ENCODE results near the gene OR2L8.
"Not testable (repeated sequence)": the region's sequence is repeated elsewhere in the genome, so short reads cannot be mapped to it uniquely, and the experiment has no call there.

Gene OR2L8

GRCh38 chr1:247935781-247936180, 12.9 kb upstream of the OR2L8 start:
- TF ChIP-seq, protein P1, sequence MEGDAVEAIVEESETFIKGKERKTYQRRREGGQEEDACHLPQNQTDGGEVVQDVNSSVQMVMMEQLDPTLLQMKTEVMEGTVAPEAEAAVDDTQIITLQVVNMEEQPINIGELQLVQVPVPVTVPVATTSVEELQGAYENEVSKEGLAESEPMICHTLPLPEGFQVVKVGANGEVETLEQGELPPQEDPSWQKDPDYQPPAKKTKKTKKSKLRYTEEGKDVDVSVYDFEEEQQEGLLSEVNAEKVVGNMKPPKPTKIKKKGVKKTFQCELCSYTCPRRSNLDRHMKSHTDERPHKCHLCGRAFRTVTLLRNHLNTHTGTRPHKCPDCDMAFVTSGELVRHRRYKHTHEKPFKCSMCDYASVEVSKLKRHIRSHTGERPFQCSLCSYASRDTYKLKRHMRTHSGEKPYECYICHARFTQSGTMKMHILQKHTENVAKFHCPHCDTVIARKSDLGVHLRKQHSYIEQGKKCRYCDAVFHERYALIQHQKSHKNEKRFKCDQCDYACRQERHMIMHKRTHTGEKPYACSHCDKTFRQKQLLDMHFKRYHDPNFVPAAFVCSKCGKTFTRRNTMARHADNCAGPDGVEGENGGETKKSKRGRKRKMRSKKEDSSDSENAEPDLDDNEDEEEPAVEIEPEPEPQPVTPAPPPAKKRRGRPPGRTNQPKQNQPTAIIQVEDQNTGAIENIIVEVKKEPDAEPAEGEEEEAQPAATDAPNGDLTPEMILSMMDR (IDR thresholded peaks at IDR 0.05; ENCODE audit: low read depth, low read length): no peak
- H3K36me3 ChIP-seq: no peaks in the 10 kb centered on the region
- DNase-seq: no peak
- no peaks in the 10 kb centered on the region for H3K27me3 ChIP-seq
- no peak overlapping the region for H3K4me3 ChIP-seq (ENCODE audit: low read depth, low read length)
- no peaks in the 10 kb centered on the region for H3K4me1 ChIP-seq
- H3K9me3 ChIP-seq: no peaks in the 10 kb centered on the region

DNA sequence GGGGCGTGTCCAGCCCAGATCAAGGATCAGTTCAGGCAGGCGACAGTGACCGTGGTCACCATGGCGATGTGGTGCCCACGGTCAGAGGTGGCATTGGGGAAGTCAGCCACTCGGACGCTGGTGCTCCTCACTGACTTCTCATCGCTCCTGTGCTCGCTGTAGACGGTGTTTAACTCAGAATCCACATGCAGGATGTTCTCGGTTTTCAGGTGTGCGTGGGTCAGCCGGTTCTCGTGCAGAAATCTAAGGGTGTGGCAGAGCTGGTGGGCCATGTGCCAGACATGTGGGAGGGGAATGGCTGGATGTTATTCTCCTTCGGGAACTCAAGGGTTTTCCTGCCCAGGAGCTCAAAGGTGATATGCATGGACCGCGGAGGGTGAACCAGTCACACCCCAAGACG, 12.2 kb upstream of the OR2L8 start:
- no peaks in the 10 kb centered on the region for H3K36me3 ChIP-seq
- TF ChIP-seq, protein P1 (IDR thresholded peaks at IDR 0.05; ENCODE audit: low read depth, low read length): no peak
- DNase-seq: no peak
- no peaks in the 10 kb centered on the region for H3K4me1 ChIP-seq
- H3K27me3 ChIP-seq: no peaks in the 10 kb centered on the region
- H3K9me3 ChIP-seq: no peaks in the 10 kb centered on the region
- H3K4me3 ChIP-seq (ENCODE audit: low read depth, low read length): no peak overlapping the region

DNA sequence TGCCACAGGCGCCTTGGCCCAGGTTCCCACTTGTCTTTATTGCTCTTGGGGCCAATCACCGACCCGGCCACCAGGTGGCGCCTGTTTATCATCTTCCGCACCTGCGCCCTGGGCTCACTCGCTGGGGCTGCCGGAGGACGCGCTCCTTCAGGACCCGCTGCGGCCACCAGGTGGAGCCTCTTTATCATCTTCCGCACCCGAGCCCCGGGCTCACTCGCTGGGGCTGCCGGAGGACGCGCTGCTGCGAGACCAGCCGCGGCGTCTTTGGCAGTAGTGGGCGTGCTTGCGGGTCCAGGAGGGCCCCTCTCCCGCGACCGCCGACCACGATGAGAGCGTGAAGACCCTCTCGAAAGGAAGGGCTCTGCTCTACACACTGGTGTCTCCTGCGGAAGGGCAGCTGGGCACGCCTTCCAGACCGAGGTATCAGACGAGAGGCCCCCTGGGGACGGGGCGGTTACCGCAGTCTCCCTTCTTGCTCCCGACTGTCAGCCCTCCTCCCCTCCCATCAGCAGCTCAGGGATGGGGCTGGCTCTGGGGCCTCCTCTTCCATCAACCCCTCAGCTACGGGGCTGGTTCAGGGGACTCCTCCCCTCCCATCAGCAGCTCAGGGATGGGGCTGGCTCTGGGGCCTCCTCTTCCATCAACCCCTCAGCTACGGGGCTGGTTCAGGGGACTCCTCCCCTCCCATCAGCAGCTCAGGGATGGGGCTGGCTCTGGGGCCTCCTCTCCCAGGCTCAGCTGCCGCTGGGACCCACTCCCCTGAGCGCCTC, 11.5 kb upstream of the OR2L8 start:
- DNase-seq: peak; percentile 95
- not testable (repeated sequence) for H3K4me1 ChIP-seq, H3K27me3 ChIP-seq, H3K9me3 ChIP-seq, H3K36me3 ChIP-seq
- peak overlapping the region; percentile 68 for H3K4me3 ChIP-seq (ENCODE audit: low read depth, low read length)
- TF ChIP-seq, protein P1 (IDR thresholded peaks at IDR 0.05; ENCODE audit: low read depth, low read length): peak; percentile 94

DNA sequence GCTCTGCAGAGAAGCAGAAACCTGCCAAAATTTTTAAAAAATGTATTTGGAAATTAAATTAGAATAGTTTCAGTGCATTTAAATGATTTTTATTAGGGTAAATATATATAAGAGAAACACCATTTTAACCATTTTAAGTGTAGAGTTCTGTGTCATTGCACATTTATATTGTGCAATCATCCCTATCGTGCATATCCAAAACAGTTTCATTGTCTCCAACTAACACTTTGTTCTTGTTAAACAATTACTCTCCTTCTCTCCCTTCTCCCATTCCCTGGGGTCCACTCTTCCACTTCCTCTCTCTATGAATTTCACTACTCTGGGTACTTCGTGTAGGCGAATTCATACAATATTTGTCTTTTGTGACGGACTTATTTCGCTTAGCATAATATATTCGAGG, 6.0 kb upstream of the OR2L8 start:
- Histone ChIP-seq H3K36me3 (no peaks in the 10 kb centered on the region), H3K27me3 (no peaks in the 10 kb centered on the region), H3K9me3 (no peaks in the 10 kb centered on the region), H3K4me1 (no peaks in the 10 kb centered on the region), H3K4me3 (ENCODE audit: low read depth, low read length) (no peak overlapping the region)
- TF ChIP-seq, protein P1 (IDR thresholded peaks at IDR 0.05; ENCODE audit: low read depth, low read length): no peak
- no peak for DNase-seq

- H3K9me3 ChIP-seq: no peaks in the 10 kb centered on the region
- H3K4me3 ChIP-seq (ENCODE audit: low read depth, low read length): no peak overlapping the region
- no peaks in the 10 kb centered on the region for H3K27me3 ChIP-seq
- H3K4me1 ChIP-seq: no peaks in the 10 kb centered on the region
- DNase-seq: no peak
- no peaks in the 10 kb centered on the region for H3K36me3 ChIP-seq
- TF ChIP-seq, protein P1 (IDR thresholded peaks at IDR 0.05; ENCODE audit: low read depth, low read length): no peak
These were observed 4.8 kb downstream of the OR2L8 start for GRCh38 chr1:247953408-247953807.

- TF ChIP-seq, protein P1 (IDR thresholded peaks at IDR 0.05; ENCODE audit: low read depth, low read length): no peak
- Histone ChIP-seq H3K4me3 (ENCODE audit: low read depth, low read length) (no peak overlapping the region), H3K27me3 (no peaks in the 10 kb centered on the region), H3K4me1 (no peaks in the 10 kb centered on the region), H3K36me3 (no peaks in the 10 kb centered on the region), H3K9me3 (no peaks in the 10 kb centered on the region)
- DNase-seq: no peak
These were observed 13.1 kb downstream of the OR2L8 start for GRCh38 chr1:247961791-247962190.

Measured in BE2C (cell line).